Kidney epithelial cell (primary cell): ENCODE results near the gene FSTL5. TPM values are rescaled to one million over a fixed set of nuclear protein-coding genes. Genes with fewer than 3 reads are reported as not detected.
A peak's percentile ranks its signal among the peaks of the same experiment; 100 is the strongest.

Source experiments
- DNase-seq: peaks from one replicate; pipeline ENCODE4 v3.0.0-alpha.2; 2010; ENCODE audit warnings: low read depth
- H3K27me3 ChIP-seq: 2 replicates; pipeline ENCODE4 v1.6.0; 2011; ENCODE audit warnings: low read length; ENCODE audit not compliant: control insufficient read depth, insufficient read depth
- H3K36me3 ChIP-seq: 2 replicates; pipeline ENCODE4 v1.5.1; 2011; ENCODE audit warnings: low read length; ENCODE audit not compliant: control insufficient read depth, insufficient read depth
- H3K4me3 ChIP-seq: 2 replicates; pipeline ENCODE4 v1.5.1; 2011; ENCODE audit warnings: low read depth, mild to moderate bottlenecking, control low read depth, low read length
- total RNA-seq: library from RNA; depleted of rRNA; stranded (reverse); fragments of >200 nt; gene quantifications from 2 replicates; pipeline ENCODE4 v1.2.3, GENCODE V29; 2015
- TF ChIP-seq, protein P1 (sequence below): IDR thresholded peaks from 2 replicates; pipeline ENCODE4 v1.5.1; 2011; ENCODE audit warnings: mild to moderate bottlenecking, moderate library complexity, low read length, control low read depth, inconsistent platforms; ENCODE audit not compliant: insufficient read depth, poor library complexity, severe bottlenecking

The FSTL5 gene
- total RNA-seq, 1 donor from 2014 or later, result not detected

DNA sequence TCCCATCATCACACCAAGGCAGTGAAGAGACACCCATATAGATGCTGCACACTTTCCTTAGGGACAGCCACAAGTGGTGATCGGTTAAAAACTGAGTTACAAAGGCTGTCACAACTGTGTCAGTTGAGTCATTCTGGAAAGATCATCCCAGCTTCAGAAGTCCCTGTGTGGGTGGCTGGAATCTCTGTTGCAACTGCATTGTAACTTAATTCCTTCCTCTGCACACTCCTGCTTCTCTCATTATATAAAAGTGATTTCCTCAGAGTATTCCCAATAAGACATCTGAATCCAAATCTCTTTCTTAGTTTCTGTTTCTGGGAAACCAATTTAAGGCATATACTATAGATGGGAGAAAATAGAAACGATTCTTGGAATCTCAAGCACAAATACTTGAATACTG is 88.1 kb downstream of the FSTL5 start:
- TF ChIP-seq, protein P1, sequence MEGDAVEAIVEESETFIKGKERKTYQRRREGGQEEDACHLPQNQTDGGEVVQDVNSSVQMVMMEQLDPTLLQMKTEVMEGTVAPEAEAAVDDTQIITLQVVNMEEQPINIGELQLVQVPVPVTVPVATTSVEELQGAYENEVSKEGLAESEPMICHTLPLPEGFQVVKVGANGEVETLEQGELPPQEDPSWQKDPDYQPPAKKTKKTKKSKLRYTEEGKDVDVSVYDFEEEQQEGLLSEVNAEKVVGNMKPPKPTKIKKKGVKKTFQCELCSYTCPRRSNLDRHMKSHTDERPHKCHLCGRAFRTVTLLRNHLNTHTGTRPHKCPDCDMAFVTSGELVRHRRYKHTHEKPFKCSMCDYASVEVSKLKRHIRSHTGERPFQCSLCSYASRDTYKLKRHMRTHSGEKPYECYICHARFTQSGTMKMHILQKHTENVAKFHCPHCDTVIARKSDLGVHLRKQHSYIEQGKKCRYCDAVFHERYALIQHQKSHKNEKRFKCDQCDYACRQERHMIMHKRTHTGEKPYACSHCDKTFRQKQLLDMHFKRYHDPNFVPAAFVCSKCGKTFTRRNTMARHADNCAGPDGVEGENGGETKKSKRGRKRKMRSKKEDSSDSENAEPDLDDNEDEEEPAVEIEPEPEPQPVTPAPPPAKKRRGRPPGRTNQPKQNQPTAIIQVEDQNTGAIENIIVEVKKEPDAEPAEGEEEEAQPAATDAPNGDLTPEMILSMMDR, result no peak
- H3K4me3 ChIP-seq, result no peak overlapping the region
- DNase-seq, result no peak
- no peaks in the 10 kb centered on the region for H3K36me3 ChIP-seq
- no peaks in the 10 kb centered on the region for H3K27me3 ChIP-seq

DNA sequence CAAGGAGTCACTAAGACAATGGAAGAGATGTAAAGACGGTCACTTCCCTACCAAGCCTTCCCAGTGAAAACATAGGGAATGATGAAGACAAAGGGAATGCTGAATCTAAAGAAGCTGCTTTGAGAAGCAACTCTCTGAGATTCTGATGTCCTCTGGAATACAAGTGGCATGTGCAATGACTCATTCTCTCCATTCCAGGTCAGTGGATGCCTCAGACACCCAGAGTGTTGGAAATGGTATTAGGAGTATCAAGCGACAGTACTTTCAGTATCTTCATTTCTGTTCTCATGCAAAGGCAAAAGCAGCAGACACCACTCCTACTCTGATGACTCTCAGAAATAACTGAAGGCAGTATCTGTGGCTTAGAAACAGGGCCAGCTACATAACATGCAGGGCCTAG is 102.6 kb downstream of the FSTL5 start:
- H3K4me3 ChIP-seq, result no peak overlapping the region
- TF ChIP-seq, protein P1, result no peak
- H3K27me3 ChIP-seq, result no peaks in the 10 kb centered on the region
- DNase-seq, result peak; percentile 14
- H3K36me3 ChIP-seq, result no peaks in the 10 kb centered on the region

DNA sequence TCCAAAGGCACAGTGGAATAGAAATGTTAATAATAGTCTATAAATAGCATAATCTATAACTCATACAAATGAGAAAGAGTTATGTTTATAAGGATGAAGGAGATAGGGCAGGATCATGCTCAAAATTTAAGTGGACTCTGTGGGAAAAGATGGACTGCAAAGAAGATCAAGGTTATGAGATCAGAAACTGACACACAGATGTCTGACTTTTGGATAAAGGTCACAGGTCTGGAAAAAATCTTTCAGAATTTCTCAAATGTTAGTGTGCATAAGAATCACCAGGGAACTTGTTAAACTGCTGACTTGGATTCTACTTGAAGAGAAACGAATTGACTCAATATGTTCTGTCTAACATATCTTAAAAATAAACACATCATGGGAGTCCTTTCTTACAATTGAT is 104.1 kb downstream of the FSTL5 start:
- DNase-seq, result no peak
- TF ChIP-seq, protein P1, result no peak
- Histone ChIP-seq H3K27me3 (no peaks in the 10 kb centered on the region), H3K36me3 (no peaks in the 10 kb centered on the region), H3K4me3 (no peak overlapping the region)

DNA sequence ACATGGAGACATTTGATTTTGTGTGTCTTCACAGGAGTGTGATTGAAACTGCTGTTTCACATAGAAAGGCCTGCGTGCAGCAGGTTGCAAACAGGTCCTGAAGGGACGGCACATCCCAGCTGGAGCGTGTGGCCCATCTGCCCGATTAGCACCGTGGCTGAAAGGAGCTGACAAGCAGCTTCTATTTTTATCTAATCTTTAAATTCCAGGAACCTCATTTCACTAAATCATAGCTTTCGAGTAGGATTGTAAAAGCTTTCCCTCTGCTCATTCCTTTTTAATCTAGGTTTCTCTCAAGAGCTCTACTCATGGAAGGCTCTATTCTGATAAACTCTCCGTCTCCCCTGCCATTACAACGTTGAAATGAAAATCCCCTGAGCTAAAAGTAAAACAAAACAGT is 106.8 kb downstream of the FSTL5 start:
- TF ChIP-seq, protein P1, result no peak
- Histone ChIP-seq H3K4me3 (no peak overlapping the region), H3K27me3 (no peaks in the 10 kb centered on the region), H3K36me3 (no peaks in the 10 kb centered on the region)
- DNase-seq, result no peak

DNA sequence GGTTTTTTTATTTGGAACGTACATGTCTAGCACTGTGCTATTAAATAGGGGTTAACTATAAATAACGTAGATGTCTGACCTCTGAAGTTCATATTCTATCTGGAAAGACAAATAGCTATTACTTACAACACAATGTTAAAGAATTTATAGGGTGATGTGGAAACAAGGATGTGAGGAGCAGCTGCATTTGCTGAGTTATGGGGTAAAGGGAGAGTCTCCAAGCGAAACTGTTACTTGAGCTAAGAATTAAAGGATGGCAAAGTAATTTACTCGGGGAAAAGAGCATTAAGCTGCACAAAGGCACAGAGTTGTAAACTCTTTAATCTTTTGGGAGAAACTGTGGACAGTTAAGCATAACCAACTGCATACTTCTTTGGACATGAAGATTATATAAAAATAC is 117.7 kb downstream of the FSTL5 start:
- Histone ChIP-seq H3K4me3 (no peak overlapping the region), H3K27me3 (no peaks in the 10 kb centered on the region), H3K36me3 (no peaks in the 10 kb centered on the region)
- no peak for DNase-seq
- TF ChIP-seq, protein P1, result no peak

DNA sequence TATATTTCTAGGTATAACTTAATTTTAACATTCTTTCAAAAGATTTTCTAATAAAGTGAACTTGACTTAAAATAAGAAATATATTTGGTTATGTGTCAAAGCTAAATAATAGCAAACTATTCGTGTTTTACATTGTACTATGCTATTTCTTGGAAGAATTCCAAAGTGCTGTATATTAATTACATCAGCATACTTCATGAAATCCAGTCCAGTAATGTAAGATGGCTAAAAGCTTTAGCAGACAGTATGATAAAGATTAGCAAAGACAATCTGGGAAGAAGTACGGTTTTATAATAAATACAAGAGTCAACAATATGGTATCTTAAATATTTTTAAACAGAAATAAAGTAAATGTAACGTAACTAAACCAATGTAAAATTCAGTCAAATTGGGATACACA is 125.7 kb downstream of the FSTL5 start:
- H3K36me3 ChIP-seq, result no peaks in the 10 kb centered on the region
- TF ChIP-seq, protein P1, result no peak
- no peaks in the 10 kb centered on the region for H3K27me3 ChIP-seq
- no peak overlapping the region for H3K4me3 ChIP-seq
- DNase-seq, result no peak
